Pons (tissue), 1 donor: ENCODE data around the gene PDCD2L.
"Not testable (repeated sequence)": the region's sequence is repeated elsewhere in the genome, so short reads cannot be mapped to it uniquely, and the experiment has no call there.

Experiments
- DNase-seq: peaks from one replicate; pipeline ENCODE4 v3.0.0-alpha.2; 2016; ENCODE audit warnings: low spot score

The PDCD2L gene

DNA sequence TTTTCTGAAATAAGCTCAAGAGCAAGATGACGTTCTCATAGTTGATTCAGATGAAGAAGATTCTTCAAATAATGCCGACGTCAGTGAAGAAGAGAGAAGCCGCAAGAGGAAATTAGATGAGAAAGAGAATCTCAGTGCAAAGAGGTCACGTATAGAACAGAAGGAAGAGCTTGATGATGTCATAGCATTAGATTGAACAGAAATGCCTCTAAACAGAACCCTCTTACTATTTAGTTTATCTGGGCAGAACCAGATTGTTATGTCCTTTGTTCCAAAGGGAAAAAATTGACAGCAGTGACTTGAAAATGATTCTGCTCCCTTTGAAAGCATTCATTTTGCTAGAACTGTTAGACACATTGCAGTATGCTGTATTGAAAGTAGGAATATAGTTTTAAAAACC lies 64.8 kb downstream of the PDCD2L start:
- not testable (repeated sequence) for DNase-seq

GRCh38 chr19:34471906-34472700 lies 67.9 kb downstream of the PDCD2L start:
- DNase-seq = no peak

GRCh38 chr19:34474233-34474989 lies 70.2 kb downstream of the PDCD2L start:
- no peak for DNase-seq

DNA sequence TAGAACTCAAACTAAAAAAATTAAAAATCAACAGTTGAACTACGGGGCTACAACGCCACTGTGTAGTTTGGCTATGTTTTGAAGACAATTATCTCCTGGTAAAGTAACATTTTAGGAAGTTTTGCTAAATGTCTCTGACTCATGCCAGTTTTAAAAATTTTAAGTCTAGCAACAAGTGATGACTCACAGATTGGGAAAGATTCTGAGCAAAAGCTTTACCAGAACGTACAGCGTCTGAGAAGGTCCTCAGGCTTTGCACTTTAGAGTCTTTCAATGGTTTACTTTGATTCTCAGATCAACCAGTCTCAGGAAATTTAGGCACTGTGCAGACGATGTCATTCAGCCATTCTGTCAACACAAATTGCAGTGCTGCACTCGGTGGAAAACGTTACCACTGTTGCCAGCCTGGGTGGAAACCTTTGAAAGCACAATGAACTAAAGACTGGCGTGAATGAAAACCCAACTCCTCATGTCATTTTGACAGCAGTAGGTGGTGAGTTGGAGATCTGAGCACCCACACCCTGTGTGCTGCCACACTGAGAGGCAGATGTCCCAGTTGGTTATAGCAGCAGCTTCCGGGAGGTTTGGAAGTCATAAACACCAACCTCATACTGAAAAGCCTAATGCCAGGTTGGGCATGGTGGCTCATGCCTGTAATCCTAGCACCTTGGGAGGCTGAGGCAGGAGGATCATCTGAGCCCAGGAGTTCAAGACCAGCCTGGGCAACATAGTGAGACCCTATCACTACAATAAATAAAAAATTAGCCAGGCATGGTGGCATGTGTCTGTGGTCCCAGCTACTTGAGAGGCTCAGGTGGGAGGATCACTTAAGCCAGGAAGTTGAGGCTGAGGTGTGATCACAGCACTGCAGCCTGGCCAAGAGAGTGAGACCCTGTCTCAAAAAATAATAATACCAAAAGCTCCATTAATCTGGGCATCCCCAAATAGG lies 71.1 kb downstream of the PDCD2L start:
- no peak for DNase-seq
